Calu3 (cell line): ENCODE results near the gene LONP1. TPM values are rescaled to one million over a fixed set of nuclear protein-coding genes. Genes with fewer than 3 reads are reported as not detected.
A peak's percentile ranks its signal among the peaks of the same experiment; 100 is the strongest.

Source experiments
- BruUV-seq: library from RNA; stranded (reverse); fragments of 400-500 nt; replicated peaks from 2 replicates; lab custom pipeline; 2021; lab: Mats Ljungman, UMichigan
- CTCF ChIA-PET: fragments of 300-600 bp; sonication (Branson Sonifier 250); formaldehyde crosslinking; loops from one replicate; lab custom pipeline; 2022; ENCODE audit warnings: antibody characterized with exemption; lab: Charles Lee
- DNase-seq: peaks from one replicate; pipeline ENCODE4 v3.0.0; 2022
- H3K27ac Mint-ChIP-seq: one replicate; pipeline ENCODE4 v1.8.0; 2022; ENCODE audit warnings: mixed read lengths; ENCODE audit not compliant: unreplicated experiment
- H3K27me3 Mint-ChIP-seq: one replicate; pipeline ENCODE4 v1.8.0; 2022; ENCODE audit warnings: mixed read lengths; ENCODE audit not compliant: unreplicated experiment
- H3K36me3 Mint-ChIP-seq: one replicate; pipeline ENCODE4 v1.8.0; 2022; ENCODE audit warnings: mild to moderate bottlenecking, moderate library complexity, mixed read lengths; ENCODE audit not compliant: insufficient read depth, unreplicated experiment
- H3K4me1 Mint-ChIP-seq: one replicate; pipeline ENCODE4 v1.8.0; 2022; ENCODE audit warnings: mild to moderate bottlenecking, low read depth, mixed read lengths; ENCODE audit not compliant: unreplicated experiment
- H3K4me3 Mint-ChIP-seq: one replicate; pipeline ENCODE4 v1.8.0; 2022; ENCODE audit warnings: mild to moderate bottlenecking, low read depth, moderate library complexity, mixed read lengths; ENCODE audit not compliant: unreplicated experiment
- H3K9me3 Mint-ChIP-seq: one replicate; pipeline ENCODE4 v1.8.0; 2022; ENCODE audit warnings: low read depth, mixed read lengths; ENCODE audit not compliant: unreplicated experiment
- intact Hi-C: fragments of 100-400 bp; cut with micrococcal nuclease; formaldehyde crosslinking; loops from one replicate; pipeline ENCODE4 v1.10.0; 2022; ENCODE audit not compliant: unreplicated experiment
- total RNA-seq: library from RNA; stranded (reverse); gene quantifications from 2 replicates; pipeline ENCODE4 v1.2.3, GENCODE V29; 2022
- TF ChIP-seq, protein P1 (sequence below): fragments of 200-600 bp; IDR thresholded peaks from one replicate; pipeline ENCODE4 v1.8.0; 2022; ENCODE audit warnings: antibody characterized with exemption; ENCODE audit not compliant: unreplicated experiment

The LONP1 gene
- total RNA-seq, 1 experiment from 2014 or later: 92.8 TPM

DNA sequence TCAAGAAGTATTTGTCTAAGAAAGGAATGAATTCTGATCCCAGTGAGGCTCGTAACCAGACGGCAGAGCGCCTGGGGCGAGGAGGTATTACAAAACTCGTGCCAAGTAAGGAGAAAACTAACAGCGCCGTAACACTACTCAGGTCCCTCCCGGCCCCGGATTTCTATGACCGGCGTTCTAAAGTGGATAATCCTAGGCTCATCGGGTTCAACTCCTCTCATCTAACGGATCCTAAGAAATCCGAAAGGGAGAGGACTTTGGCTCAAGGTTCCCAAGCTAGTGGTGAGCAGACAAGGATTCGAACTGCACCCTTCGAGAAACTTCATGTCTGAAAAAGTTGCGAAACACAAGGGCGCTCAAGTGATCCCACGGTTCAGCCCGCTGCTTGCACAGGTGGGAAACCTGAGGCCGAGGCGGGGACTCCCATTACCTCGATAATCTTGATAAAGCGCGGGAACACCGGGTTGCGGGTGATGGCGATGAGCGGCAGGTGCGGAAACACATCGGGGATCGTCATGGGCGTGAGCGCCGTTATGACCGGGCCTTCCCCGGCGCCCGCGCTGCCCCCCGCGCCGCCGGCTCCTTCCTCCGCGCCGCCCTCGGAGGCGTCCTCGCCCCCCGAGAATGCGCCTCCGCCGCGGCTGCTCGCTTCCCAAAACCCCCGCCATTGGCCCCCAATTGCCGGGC lies 529 bp downstream of the LONP1 start:
- peak overlapping the region; percentile 96 for H3K27ac Mint-ChIP-seq
- H3K4me3 Mint-ChIP-seq: peak overlapping the region; percentile 73
- DNase-seq: no peak
- H3K4me1 Mint-ChIP-seq: no peaks in the 10 kb centered on the region
- H3K36me3 Mint-ChIP-seq: peaks cover 53% of the 10 kb centered on the region
- TSS peak; percentile 71 for BruUV-seq
- intact Hi-C loops: no loop called here
- CTCF ChIA-PET: interaction anchor here (0.5 to 1.0 kb wide), 2 partner anchors 28 to 50 kb away, joined by 3 to 7 read pairs; no protein-coding TSS in a partner anchor
- TF ChIP-seq, protein P1, sequence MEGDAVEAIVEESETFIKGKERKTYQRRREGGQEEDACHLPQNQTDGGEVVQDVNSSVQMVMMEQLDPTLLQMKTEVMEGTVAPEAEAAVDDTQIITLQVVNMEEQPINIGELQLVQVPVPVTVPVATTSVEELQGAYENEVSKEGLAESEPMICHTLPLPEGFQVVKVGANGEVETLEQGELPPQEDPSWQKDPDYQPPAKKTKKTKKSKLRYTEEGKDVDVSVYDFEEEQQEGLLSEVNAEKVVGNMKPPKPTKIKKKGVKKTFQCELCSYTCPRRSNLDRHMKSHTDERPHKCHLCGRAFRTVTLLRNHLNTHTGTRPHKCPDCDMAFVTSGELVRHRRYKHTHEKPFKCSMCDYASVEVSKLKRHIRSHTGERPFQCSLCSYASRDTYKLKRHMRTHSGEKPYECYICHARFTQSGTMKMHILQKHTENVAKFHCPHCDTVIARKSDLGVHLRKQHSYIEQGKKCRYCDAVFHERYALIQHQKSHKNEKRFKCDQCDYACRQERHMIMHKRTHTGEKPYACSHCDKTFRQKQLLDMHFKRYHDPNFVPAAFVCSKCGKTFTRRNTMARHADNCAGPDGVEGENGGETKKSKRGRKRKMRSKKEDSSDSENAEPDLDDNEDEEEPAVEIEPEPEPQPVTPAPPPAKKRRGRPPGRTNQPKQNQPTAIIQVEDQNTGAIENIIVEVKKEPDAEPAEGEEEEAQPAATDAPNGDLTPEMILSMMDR: no peak
- no peaks in the 10 kb centered on the region for H3K9me3 Mint-ChIP-seq
- H3K27me3 Mint-ChIP-seq: no peaks in the 10 kb centered on the region

DNA sequence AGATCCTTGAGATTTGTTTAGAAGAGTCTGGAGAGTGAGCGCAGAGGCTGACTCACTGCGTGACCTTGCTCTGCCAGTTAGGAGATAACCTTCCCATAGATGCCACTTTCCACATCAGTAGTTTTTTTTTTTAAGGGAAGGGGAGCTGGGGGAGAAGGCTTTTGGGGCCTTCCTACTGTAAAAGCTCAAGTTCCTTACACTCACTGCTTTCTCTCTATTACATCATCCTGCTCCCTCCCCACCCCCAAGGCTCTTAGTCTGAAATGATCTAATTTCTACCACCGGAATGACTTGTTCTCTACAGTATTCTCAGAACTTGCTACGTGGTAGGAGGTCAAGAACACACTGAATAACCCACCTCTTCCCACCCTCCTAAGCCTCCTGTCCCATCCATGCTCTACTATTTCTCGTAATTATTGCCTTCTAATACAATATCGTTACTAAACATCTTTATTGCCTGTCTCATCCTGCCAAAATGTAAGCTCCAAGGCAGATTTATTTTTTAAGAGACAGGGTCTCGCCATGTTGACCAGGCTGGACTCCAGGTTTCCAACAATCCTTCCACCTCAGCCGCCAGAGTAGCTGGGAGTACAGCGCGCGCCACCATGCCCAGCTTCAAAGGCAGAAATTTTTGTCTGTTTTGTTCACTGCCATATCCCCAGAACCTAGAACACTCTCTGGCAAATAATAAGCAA lies 1.2 kb downstream of the LONP1 start:
- TF ChIP-seq, protein P1: no peak
- DNase-seq: peak; percentile 46
- Mint-ChIP-seq H3K4me1 (no peaks in the 10 kb centered on the region), H3K27ac (peak overlapping the region; percentile 96), H3K27me3 (no peaks in the 10 kb centered on the region), H3K36me3 (peaks cover 58% of the 10 kb centered on the region), H3K4me3 (peak overlapping the region; percentile 73), H3K9me3 (no peaks in the 10 kb centered on the region)
- intact Hi-C loops: no loop called here
- BruUV-seq: TSS peak; percentile 99
- CTCF ChIA-PET: interaction anchor here (0.6 to 0.7 kb wide), 2 partner anchors 179 to 574 kb away, joined by 3 to 6 read pairs; no protein-coding TSS in a partner anchor

DNA sequence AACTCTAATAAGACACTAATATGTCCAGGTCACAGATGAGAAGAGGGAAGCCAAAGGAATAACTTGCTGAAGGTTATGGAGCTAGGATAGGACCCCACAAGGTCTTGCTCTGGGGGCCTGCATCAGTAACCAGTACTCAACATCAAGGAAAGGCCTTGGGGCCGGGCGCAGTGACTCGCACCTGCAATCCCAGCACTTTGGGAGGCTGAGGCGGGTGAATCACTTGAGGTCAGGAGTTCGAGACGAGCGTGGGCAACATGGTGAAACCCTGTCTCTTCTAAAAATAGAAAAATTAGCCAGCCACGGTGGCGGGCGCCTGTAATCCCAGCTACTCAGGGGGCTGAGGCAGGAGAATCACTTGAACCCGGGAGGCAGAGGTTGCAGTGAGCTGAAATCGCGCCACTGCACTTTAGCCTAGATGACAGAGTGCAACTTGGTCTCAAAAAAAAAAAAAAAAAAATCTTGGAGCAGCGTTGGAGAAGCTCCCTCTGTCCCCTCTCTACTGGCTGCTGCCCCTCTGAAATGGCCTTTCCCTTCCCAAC lies 1.8 kb downstream of the LONP1 start:
- no TSS peak for BruUV-seq
- Mint-ChIP-seq H3K4me3 (peak overlapping the region; percentile 73), H3K4me1 (no peaks in the 10 kb centered on the region), H3K27me3 (no peaks in the 10 kb centered on the region), H3K36me3 (peaks cover 62% of the 10 kb centered on the region), H3K9me3 (no peaks in the 10 kb centered on the region), H3K27ac (peak overlapping the region; percentile 96)
- DNase-seq: no peak
- TF ChIP-seq, protein P1: no peak
- CTCF ChIA-PET: interaction anchor here (0.7 kb wide), 2 partner anchors 179 to 520 kb away, joined by 4 to 6 read pairs; no protein-coding TSS in a partner anchor
- intact Hi-C loops: no loop called here

DNA sequence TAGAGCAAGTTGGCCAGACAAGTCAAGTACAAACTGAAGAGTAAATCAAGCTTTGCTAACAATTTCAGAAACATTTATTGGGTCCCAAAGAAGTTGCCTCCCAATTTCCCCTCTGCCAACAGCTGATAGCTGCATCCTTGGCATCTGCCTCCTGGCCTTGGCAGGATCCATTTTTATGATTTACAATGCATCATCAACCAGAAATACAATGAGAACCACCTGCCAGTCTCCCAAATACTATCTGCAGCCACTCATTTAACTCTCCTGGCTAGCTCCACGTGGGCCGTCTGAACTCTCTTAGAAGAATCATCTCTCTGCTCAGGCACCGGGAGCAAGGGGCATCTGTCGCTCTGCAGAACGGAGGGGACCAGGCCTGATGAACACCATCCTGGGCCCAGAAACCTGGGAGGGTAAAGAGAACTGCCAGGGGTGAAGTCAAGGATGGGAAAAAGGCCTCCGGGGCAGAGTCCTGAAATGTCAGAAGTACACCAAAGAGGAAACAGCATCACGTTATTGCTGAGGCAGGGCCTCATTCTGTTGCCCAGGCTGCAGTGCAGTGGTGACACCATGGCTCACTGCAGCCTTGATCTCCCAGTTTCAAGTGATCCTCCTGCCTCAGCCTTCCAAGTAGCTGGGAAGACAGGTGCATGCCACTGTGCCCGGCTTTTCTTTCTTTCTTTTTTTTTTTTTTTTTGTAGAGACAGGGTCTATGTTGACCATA lies 2.6 kb downstream of the LONP1 start:
- CTCF ChIA-PET: interaction anchor here (0.7 kb wide), 1 partner anchor 520 kb away, joined by 4 read pairs; no protein-coding TSS in a partner anchor

More for the DNA sequence above, 2.6 kb downstream of the LONP1 start:
- no peaks in the 10 kb centered on the region for H3K27me3 Mint-ChIP-seq
- peaks cover 67% of the 10 kb centered on the region for H3K36me3 Mint-ChIP-seq
- TF ChIP-seq, protein P1: no peak
- no peaks in the 10 kb centered on the region for H3K4me1 Mint-ChIP-seq
- intact Hi-C loops: no loop called here
- BruUV-seq: no TSS peak
- DNase-seq: no peak
- peak overlapping the region; percentile 73 for H3K4me3 Mint-ChIP-seq
- no peaks in the 10 kb centered on the region for H3K9me3 Mint-ChIP-seq
- peak overlapping the region; percentile 96 for H3K27ac Mint-ChIP-seq
